HEK293 (cell line): ENCODE measurements around the gene ZAP70.
"Not testable (repeated sequence)": the region's sequence is repeated elsewhere in the genome, so short reads cannot be mapped to it uniquely, and the experiment has no call there.

Experiments used
- CTCF ChIA-PET: fragments of 350-600 bp; formaldehyde crosslinking; extraction: SDS; loops from one replicate; lab custom pipeline; 2021; ENCODE audit warnings: antibody characterized with exemption; lab: Yijun Ruan, JAX
- POLR2A ChIA-PET: fragments of 300-600 bp; formaldehyde crosslinking; extraction: SDS; loops from one replicate; lab custom pipeline; 2020; ENCODE audit warnings: antibody characterized with exemption, inconsistent platforms; lab: Yijun Ruan, JAX
- H3K27ac ChIP-seq: fragments of 200-500 bp; sonication (Bioruptor generic); 2 replicates; pipeline ENCODE4 v1.5.1; 2014; ENCODE audit warnings: low read depth, low read length, control low read depth, inconsistent platforms; ENCODE audit errors: extremely low read depth
- H3K36me3 ChIP-seq, 2 experiments: fragments of 200-500 bp in 1 of 2; sonication (Bioruptor generic) in 1 of 2; 1 replicate in 1 of 2; 2 replicates in 1 of 2; pipeline ENCODE4 v1.5.1; 2014 to 2017; ENCODE audit warnings: inconsistent platforms in 2 of 2, low read length in 2 of 2; ENCODE audit not compliant: control insufficient read depth in 2 of 2, insufficient read depth in 1 of 2
- H3K4me1 ChIP-seq: fragments of 200-500 bp; sonication (Bioruptor generic); 2 replicates; pipeline ENCODE4 v1.5.1; 2014; ENCODE audit warnings: mild to moderate bottlenecking, low read length, inconsistent platforms; ENCODE audit not compliant: control insufficient read depth, insufficient read depth
- H3K4me3 ChIP-seq: 2 replicates; pipeline ENCODE4 v1.5.1; 2011; ENCODE audit warnings: low read depth, mild to moderate bottlenecking, control low read depth, low read length, moderate library complexity
- H3K9me3 ChIP-seq: fragments of 200-500 bp; sonication (Bioruptor generic); 2 replicates; pipeline ENCODE4 v1.5.1; 2014; ENCODE audit warnings: low read depth, low read length, inconsistent platforms; ENCODE audit not compliant: control insufficient read depth, insufficient read depth
- BCL6B ChIP-seq: fragments of 450-650 bp; formaldehyde crosslinking; IDR thresholded peaks from 2 replicates; pipeline ENCODE4 v1.5.1; 2017; ENCODE audit warnings: missing biosample characterization, missing genetic modification characterization
- OSR2 ChIP-seq: fragments of 450-650 bp; formaldehyde crosslinking; IDR thresholded peaks from 2 replicates; pipeline ENCODE4 v1.5.1; 2016; ENCODE audit warnings: missing biosample characterization, missing genetic modification characterization
- SP2 ChIP-seq: fragments of 450-650 bp; formaldehyde crosslinking; IDR thresholded peaks from 2 replicates; pipeline ENCODE4 v1.5.1; 2016; ENCODE audit warnings: missing biosample characterization, missing genetic modification characterization
- ZBTB21 ChIP-seq: fragments of 450-650 bp; formaldehyde crosslinking; IDR thresholded peaks from 2 replicates; pipeline ENCODE4 v1.5.1; 2017; ENCODE audit warnings: missing biosample characterization, missing genetic modification characterization
- ZNF133 ChIP-seq: fragments of 450-650 bp; formaldehyde crosslinking; IDR thresholded peaks from 2 replicates; pipeline ENCODE4 v1.5.1; 2016; ENCODE audit warnings: missing biosample characterization, missing genetic modification characterization
- ZNF239 ChIP-seq: fragments of 450-650 bp; formaldehyde crosslinking; IDR thresholded peaks from 2 replicates; pipeline ENCODE4 v1.5.1; 2016; ENCODE audit warnings: missing biosample characterization, missing genetic modification characterization
- ZNF26 ChIP-seq: fragments of 450-650 bp; formaldehyde crosslinking; IDR thresholded peaks from 2 replicates; pipeline ENCODE4 v1.5.1; 2016; ENCODE audit warnings: missing biosample characterization, missing genetic modification characterization
- ZNF366 ChIP-seq: fragments of 450-650 bp; formaldehyde crosslinking; conservative IDR thresholded peaks from 2 replicates; pipeline ENCODE4 v1.5.1; 2016; ENCODE audit warnings: missing biosample characterization, missing genetic modification characterization
- ZNF558 ChIP-seq: fragments of 450-650 bp; formaldehyde crosslinking; IDR thresholded peaks from 2 replicates; pipeline ENCODE4 v1.5.1; 2016; ENCODE audit warnings: missing biosample characterization, missing genetic modification characterization
- ZNF560 ChIP-seq: fragments of 450-650 bp; formaldehyde crosslinking; IDR thresholded peaks from 2 replicates; pipeline ENCODE4 v1.5.1; 2017; ENCODE audit warnings: missing biosample characterization, missing genetic modification characterization, borderline replicate concordance
- ZNF621 ChIP-seq: fragments of 450-650 bp; formaldehyde crosslinking; IDR thresholded peaks from 2 replicates; pipeline ENCODE4 v1.5.1; 2017; ENCODE audit warnings: missing biosample characterization, missing genetic modification characterization
- ZNF837 ChIP-seq: fragments of 450-650 bp; formaldehyde crosslinking; IDR thresholded peaks from 2 replicates; pipeline ENCODE4 v1.5.1; 2016; ENCODE audit warnings: missing biosample characterization, missing genetic modification characterization
- TF ChIP-seq, protein P1 (sequence below): fragments of 450-650 bp; formaldehyde crosslinking; optimal IDR thresholded peaks from 2 replicates; pipeline ENCODE3; 2016; ENCODE audit warnings: missing biosample characterization, mild to moderate bottlenecking, missing genetic modification characterization
- TF ChIP-seq, protein P2 (sequence below): fragments of 450-650 bp; formaldehyde crosslinking; IDR thresholded peaks from 2 replicates; pipeline ENCODE4 v1.5.1; 2016; ENCODE audit warnings: missing biosample characterization, missing genetic modification characterization, borderline replicate concordance
- TF ChIP-seq, protein P3 (sequence below): fragments of 450-650 bp; formaldehyde crosslinking; IDR thresholded peaks from 2 replicates; pipeline ENCODE4 v1.5.1; 2016; ENCODE audit warnings: missing biosample characterization, missing genetic modification characterization
- TF ChIP-seq, protein P4 (sequence below): fragments of 450-650 bp; formaldehyde crosslinking; IDR thresholded peaks from 2 replicates; pipeline ENCODE4 v1.5.1; 2016; ENCODE audit warnings: missing biosample characterization, missing genetic modification characterization

Gene ZAP70

GRCh38 chr2:97677480-97677879 lies 35.9 kb upstream of the ZAP70 start (continued):
- TF ChIP-seq, protein P1, sequence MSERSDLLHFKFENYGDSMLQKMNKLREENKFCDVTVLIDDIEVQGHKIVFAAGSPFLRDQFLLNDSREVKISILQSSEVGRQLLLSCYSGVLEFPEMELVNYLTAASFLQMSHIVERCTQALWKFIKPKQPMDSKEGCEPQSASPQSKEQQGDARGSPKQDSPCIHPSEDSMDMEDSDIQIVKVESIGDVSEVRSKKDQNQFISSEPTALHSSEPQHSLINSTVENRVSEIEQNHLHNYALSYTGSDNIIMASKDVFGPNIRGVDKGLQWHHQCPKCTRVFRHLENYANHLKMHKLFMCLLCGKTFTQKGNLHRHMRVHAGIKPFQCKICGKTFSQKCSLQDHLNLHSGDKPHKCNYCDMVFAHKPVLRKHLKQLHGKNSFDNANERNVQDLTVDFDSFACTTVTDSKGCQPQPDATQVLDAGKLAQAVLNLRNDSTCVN (tag by site-specific recombination), result no peak
- TF ChIP-seq BCL6B (tag by site-specific recombination), result no peak
- no peak for TF ChIP-seq ZNF560 (tag by site-specific recombination)
- TF ChIP-seq SP2, result no peak
- TF ChIP-seq ZBTB21 (tag by site-specific recombination), result no peak

- H3K36me3 ChIP-seq, result no peaks in the 10 kb centered on the region
- CTCF ChIA-PET, result interaction anchor here (0.7 to 2.5 kb wide), 2 partner anchors 19 to 20 kb away, joined by 3 to 7 read pairs; no protein-coding TSS in a partner anchor
- TF ChIP-seq OSR2 (no peak), ZNF558 (tag by site-specific recombination) (peak; percentile 92)
- no peaks in the 10 kb centered on the region for H3K4me1 ChIP-seq
- POLR2A ChIA-PET, result no interaction called here
- H3K27ac ChIP-seq, result no peak overlapping the region
- H3K4me3 ChIP-seq, result no peak overlapping the region
- no peaks in the 10 kb centered on the region for H3K9me3 ChIP-seq
These were observed 35.1 kb upstream of the ZAP70 start for GRCh38 chr2:97678298-97678697.

GRCh38 chr2:97687235-97687634 lies 26.1 kb upstream of the ZAP70 start:
- H3K27ac ChIP-seq, POLR2A ChIA-PET, H3K36me3 ChIP-seq, H3K4me3 ChIP-seq, H3K9me3 ChIP-seq, H3K4me1 ChIP-seq, CTCF ChIA-PET: not testable (repeated sequence)

DNA sequence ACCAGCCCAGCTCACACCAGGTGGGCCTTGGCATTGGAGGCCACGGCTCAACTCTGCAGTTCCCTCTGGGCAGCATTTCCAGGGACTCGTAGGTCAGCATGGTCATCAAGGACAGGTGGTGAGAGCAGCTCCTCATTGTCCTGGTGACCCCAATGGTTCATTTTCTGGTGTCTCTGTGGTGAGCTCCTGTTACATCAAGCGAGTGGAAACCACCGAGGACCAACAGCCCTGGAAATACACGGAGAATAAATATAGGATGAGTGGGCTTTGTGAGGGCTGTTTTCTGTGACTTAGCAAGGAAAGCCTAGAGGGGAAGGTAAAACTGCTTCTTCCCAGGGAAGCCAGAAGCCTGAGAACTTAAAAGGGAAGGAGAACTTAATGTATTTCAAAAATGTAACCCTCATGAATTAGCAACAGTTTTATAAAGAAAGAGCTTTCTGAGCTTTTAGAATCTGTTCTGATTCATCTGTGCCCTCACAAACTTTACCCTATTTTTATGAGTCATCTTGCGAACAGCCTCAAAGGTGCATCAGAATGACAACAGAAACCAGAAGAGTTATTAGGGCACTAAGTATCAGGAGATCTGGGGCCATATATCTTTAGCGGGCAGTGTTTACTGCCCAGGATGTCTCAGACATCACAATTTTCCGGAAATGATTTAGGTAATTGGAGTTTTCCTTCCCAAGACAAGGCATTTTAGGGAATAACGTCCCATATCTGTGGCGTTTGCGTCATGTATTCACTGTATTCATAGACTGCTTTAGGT lies 25.1 kb upstream of the ZAP70 start:
- no peaks in the 10 kb centered on the region for H3K4me1 ChIP-seq
- ChIA-PET CTCF (no interaction called here), POLR2A (no interaction called here)
- no peak overlapping the region for H3K27ac ChIP-seq
- H3K4me3 ChIP-seq, result no peak overlapping the region
- no peaks in the 10 kb centered on the region for H3K9me3 ChIP-seq
- no peaks in the 10 kb centered on the region for H3K36me3 ChIP-seq
- TF ChIP-seq ZBTB21 (tag by site-specific recombination) (no peak), ZNF26 (no peak), ZNF621 (tag by site-specific recombination) (no peak), ZNF239 (tag by site-specific recombination) (no peak), ZNF837 (tag by site-specific recombination) (no peak), ZNF366 (tag by site-specific recombination) (no peak), ZNF133 (tag by site-specific recombination) (no peak)
- TF ChIP-seq, protein P2, sequence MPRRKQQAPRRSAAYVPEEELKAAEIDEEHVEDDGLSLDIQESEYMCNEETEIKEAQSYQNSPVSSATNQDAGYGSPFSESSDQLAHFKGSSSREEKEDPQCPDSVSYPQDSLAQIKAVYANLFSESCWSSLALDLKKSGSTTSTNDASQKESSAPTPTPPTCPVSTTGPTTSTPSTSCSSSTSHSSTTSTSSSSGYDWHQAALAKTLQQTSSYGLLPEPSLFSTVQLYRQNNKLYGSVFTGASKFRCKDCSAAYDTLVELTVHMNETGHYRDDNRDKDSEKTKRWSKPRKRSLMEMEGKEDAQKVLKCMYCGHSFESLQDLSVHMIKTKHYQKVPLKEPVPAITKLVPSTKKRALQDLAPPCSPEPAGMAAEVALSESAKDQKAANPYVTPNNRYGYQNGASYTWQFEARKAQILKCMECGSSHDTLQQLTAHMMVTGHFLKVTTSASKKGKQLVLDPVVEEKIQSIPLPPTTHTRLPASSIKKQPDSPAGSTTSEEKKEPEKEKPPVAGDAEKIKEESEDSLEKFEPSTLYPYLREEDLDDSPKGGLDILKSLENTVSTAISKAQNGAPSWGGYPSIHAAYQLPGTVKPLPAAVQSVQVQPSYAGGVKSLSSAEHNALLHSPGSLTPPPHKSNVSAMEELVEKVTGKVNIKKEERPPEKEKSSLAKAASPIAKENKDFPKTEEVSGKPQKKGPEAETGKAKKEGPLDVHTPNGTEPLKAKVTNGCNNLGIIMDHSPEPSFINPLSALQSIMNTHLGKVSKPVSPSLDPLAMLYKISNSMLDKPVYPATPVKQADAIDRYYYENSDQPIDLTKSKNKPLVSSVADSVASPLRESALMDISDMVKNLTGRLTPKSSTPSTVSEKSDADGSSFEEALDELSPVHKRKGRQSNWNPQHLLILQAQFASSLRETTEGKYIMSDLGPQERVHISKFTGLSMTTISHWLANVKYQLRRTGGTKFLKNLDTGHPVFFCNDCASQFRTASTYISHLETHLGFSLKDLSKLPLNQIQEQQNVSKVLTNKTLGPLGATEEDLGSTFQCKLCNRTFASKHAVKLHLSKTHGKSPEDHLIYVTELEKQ (tag by site-specific recombination), result no peak
- TF ChIP-seq, protein P3, sequence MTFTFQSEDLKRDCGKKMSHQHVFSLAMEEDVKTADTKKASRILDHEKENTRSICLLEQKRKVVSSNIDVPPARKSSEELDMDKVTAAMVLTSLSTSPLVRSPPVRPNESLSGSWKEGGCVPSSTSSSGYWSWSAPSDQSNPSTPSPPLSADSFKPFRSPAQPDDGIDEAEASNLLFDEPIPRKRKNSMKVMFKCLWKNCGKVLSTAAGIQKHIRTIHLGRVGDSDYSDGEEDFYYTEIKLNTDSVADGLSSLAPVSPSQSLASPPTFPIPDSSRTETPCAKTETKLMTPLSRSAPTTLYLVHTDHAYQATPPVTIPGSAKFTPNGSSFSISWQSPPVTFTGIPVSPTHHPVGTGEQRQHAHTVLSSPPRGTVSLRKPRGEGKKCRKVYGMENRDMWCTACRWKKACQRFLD, result no peak
- TF ChIP-seq, protein P4, sequence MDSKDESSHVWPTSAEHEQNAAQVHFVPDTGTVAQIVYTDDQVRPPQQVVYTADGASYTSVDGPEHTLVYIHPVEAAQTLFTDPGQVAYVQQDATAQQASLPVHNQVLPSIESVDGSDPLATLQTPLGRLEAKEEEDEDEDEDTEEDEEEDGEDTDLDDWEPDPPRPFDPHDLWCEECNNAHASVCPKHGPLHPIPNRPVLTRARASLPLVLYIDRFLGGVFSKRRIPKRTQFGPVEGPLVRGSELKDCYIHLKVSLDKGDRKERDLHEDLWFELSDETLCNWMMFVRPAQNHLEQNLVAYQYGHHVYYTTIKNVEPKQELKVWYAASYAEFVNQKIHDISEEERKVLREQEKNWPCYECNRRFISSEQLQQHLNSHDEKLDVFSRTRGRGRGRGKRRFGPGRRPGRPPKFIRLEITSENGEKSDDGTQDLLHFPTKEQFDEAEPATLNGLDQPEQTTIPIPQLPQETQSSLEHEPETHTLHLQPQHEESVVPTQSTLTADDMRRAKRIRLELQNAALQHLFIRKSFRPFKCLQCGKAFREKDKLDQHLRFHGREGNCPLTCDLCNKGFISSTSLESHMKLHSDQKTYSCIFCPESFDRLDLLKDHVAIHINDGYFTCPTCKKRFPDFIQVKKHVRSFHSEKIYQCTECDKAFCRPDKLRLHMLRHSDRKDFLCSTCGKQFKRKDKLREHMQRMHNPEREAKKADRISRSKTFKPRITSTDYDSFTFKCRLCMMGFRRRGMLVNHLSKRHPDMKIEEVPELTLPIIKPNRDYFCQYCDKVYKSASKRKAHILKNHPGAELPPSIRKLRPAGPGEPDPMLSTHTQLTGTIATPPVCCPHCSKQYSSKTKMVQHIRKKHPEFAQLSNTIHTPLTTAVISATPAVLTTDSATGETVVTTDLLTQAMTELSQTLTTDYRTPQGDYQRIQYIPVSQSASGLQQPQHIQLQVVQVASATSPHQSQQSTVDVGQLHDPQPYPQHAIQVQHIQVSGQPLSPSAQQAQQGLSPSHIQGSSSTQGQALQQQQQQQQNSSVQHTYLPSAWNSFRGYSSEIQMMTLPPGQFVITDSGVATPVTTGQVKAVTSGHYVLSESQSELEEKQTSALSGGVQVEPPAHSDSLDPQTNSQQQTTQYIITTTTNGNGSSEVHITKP (tag by site-specific recombination), result no peak
